ENCODE measurements around the gene ATP9B.

- TF ChIP-seq EZH2 (IDR thresholded peaks at IDR 0.05; ENCODE audit: borderline replicate concordance, low read depth, low read length, poor library complexity, severe bottlenecking) (no peak), CTCF (conservative IDR thresholded peaks at IDR 0.05; ENCODE audit: low read depth, low read length) (no peak)
Observed at GRCh38 chr18:79199691-79200374, 130.6 kb downstream of the ATP9B start.

Measured in A673 (cell line).